ENCODE data around the gene RNU2-1.
A peak's percentile ranks its signal among the peaks of the same experiment; 100 is the strongest.

RNU2-1 gene

DNA sequence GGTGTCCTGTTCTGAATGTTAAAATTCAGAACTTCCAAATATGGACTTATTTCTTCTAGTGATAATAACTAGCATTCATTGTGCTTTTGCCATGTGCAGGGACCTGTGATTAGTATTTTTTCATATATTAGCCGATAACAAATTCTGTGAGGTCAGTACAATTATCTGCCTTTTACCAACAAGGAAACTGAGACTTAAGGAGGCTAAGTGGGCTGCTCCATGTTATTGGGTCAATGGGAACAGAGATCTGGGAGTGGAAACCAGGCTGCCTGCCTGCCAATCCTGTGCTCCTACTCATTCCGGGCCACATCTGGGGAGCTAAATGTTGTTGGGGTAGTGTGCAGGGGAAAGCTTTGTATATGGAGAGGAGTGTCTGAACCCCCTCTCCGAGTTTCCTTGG is 18.4 kb downstream of the RNU2-1 start:
- TF ChIP-seq EP300 (IDR thresholded peaks at IDR 0.05; ENCODE audit: borderline replicate concordance) (no peak), EGR1 (IDR thresholded peaks at IDR 0.05) (no peak), NFIC (IDR thresholded peaks at IDR 0.05) (no peak), TAF1 (IDR thresholded peaks at IDR 0.05; ENCODE audit: low read depth) (no peak), ZBTB7A (IDR thresholded peaks at IDR 0.05; ENCODE audit: low read depth) (no peak), TCF12 (IDR thresholded peaks at IDR 0.05; ENCODE audit: low read depth) (no peak)
- TF ChIP-seq, protein P1, sequence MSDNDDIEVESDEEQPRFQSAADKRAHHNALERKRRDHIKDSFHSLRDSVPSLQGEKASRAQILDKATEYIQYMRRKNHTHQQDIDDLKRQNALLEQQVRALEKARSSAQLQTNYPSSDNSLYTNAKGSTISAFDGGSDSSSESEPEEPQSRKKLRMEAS (IDR thresholded peaks at IDR 0.05), result no peak

DNA sequence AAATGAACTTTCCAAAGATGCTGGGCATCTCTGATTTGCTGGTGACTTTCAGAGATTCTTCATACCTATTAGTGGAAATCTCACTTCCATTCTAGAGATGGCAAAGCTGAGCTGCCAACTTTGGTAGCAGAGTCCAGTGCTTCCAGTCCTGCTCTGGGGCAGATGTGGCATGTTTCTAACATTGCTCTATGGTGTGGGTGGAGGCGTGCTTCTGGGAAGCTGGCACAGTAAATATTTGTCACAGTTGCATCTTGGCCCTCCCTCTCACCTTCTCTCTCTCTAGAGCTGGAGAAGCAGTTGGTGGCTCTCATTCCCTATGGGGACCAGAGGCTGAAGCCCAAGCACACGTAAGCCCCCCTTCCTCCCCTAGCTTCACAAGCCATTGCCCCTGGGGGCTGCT is 20.2 kb downstream of the RNU2-1 start:
- TF ChIP-seq, protein P1 (IDR thresholded peaks at IDR 0.05), result no peak
- TF ChIP-seq, protein P2, sequence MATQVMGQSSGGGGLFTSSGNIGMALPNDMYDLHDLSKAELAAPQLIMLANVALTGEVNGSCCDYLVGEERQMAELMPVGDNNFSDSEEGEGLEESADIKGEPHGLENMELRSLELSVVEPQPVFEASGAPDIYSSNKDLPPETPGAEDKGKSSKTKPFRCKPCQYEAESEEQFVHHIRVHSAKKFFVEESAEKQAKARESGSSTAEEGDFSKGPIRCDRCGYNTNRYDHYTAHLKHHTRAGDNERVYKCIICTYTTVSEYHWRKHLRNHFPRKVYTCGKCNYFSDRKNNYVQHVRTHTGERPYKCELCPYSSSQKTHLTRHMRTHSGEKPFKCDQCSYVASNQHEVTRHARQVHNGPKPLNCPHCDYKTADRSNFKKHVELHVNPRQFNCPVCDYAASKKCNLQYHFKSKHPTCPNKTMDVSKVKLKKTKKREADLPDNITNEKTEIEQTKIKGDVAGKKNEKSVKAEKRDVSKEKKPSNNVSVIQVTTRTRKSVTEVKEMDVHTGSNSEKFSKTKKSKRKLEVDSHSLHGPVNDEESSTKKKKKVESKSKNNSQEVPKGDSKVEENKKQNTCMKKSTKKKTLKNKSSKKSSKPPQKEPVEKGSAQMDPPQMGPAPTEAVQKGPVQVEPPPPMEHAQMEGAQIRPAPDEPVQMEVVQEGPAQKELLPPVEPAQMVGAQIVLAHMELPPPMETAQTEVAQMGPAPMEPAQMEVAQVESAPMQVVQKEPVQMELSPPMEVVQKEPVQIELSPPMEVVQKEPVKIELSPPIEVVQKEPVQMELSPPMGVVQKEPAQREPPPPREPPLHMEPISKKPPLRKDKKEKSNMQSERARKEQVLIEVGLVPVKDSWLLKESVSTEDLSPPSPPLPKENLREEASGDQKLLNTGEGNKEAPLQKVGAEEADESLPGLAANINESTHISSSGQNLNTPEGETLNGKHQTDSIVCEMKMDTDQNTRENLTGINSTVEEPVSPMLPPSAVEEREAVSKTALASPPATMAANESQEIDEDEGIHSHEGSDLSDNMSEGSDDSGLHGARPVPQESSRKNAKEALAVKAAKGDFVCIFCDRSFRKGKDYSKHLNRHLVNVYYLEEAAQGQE (IDR thresholded peaks at IDR 0.05; ENCODE audit: low read depth), result no peak
- no peak for TF ChIP-seq NFIC (IDR thresholded peaks at IDR 0.05)
- no peak for TF ChIP-seq ZBTB7A (IDR thresholded peaks at IDR 0.05; ENCODE audit: low read depth)
- TF ChIP-seq EP300 (IDR thresholded peaks at IDR 0.05; ENCODE audit: borderline replicate concordance), result no peak
- TF ChIP-seq EGR1 (IDR thresholded peaks at IDR 0.05), result no peak
- no peak for TF ChIP-seq RAD21 (IDR thresholded peaks at IDR 0.05; ENCODE audit: low read depth)
- TF ChIP-seq CREB1 (IDR thresholded peaks at IDR 0.05; ENCODE audit: low read depth), result no peak
- no peak for TF ChIP-seq CEBPB (IDR thresholded peaks at IDR 0.05)
- no peak for TF ChIP-seq FOXM1 (IDR thresholded peaks at IDR 0.05; ENCODE audit: borderline replicate concordance, low read depth)
- TF ChIP-seq, protein P3, sequence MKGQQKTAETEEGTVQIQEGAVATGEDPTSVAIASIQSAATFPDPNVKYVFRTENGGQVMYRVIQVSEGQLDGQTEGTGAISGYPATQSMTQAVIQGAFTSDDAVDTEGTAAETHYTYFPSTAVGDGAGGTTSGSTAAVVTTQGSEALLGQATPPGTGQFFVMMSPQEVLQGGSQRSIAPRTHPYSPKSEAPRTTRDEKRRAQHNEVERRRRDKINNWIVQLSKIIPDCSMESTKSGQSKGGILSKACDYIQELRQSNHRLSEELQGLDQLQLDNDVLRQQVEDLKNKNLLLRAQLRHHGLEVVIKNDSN (IDR thresholded peaks at IDR 0.05), result no peak
- no peak for TF ChIP-seq YY1 (IDR thresholded peaks at IDR 0.05; ENCODE audit: low read depth)
- TF ChIP-seq TAF1 (IDR thresholded peaks at IDR 0.05; ENCODE audit: low read depth), result no peak
- no peak for TF ChIP-seq TEAD4 (IDR thresholded peaks at IDR 0.05)
- no peak for TF ChIP-seq TCF12 (IDR thresholded peaks at IDR 0.05; ENCODE audit: low read depth)

DNA sequence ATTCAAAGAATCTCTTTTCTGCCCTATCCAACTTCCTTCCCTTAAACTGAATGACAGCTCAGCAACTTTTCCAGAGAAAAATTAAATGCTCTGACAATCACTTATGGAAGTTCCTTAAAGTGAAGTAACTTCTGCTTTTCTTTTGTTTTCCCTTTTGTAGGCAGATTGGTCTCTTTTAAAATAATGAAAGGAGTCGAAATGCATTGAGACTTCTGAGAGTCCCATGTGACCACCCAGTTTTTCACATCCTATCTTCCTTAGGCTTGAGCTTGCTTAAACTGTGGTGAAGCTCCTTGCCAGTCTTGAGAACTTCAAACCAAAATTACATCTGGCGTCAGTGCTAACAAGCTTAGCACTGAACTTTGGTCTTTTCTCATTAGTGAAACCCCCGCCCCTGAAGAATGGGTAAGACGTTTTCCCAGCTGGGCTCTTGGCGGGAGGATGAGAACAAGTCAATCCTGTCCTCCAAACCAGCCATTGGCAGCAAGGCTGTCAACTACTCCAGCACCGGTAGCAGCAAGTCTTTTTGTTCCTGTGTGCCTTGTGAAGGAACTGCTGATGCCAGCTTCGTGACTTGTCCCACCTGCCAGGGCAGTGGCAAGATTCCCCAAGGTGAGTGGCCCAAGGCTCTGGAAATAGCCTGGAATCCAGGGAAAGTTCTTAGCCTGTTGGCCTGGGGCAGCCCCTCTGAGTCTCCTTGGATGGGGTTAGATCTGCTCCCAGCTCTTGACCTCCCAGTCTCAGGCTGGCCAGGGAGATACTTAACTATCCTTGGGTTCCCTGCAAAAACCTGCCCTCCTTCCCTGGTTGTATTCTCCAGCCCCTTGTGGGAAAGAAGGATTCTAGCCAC is 20.9 kb downstream of the RNU2-1 start:
- no peak for TF ChIP-seq TAF1 (IDR thresholded peaks at IDR 0.05; ENCODE audit: low read depth)
- no peak for TF ChIP-seq YY1 (IDR thresholded peaks at IDR 0.05; ENCODE audit: low read depth)
- TF ChIP-seq FOXM1 (IDR thresholded peaks at IDR 0.05; ENCODE audit: borderline replicate concordance, low read depth), result no peak
- no peak for TF ChIP-seq ZBTB7A (IDR thresholded peaks at IDR 0.05; ENCODE audit: low read depth)
- no peak for TF ChIP-seq RAD21 (IDR thresholded peaks at IDR 0.05; ENCODE audit: low read depth)
- TF ChIP-seq TCF12 (IDR thresholded peaks at IDR 0.05; ENCODE audit: low read depth), result no peak
- no peak for TF ChIP-seq EP300 (IDR thresholded peaks at IDR 0.05; ENCODE audit: borderline replicate concordance)
- no peak for TF ChIP-seq CREB1 (IDR thresholded peaks at IDR 0.05; ENCODE audit: low read depth)
- TF ChIP-seq, protein P2 (IDR thresholded peaks at IDR 0.05; ENCODE audit: low read depth), result no peak
- TF ChIP-seq TEAD4 (IDR thresholded peaks at IDR 0.05), result no peak
- TF ChIP-seq, protein P3 (IDR thresholded peaks at IDR 0.05), result no peak
- TF ChIP-seq NFIC (IDR thresholded peaks at IDR 0.05), result no peak
- TF ChIP-seq CEBPB (IDR thresholded peaks at IDR 0.05), result no peak
- no peak for TF ChIP-seq EGR1 (IDR thresholded peaks at IDR 0.05)

DNA sequence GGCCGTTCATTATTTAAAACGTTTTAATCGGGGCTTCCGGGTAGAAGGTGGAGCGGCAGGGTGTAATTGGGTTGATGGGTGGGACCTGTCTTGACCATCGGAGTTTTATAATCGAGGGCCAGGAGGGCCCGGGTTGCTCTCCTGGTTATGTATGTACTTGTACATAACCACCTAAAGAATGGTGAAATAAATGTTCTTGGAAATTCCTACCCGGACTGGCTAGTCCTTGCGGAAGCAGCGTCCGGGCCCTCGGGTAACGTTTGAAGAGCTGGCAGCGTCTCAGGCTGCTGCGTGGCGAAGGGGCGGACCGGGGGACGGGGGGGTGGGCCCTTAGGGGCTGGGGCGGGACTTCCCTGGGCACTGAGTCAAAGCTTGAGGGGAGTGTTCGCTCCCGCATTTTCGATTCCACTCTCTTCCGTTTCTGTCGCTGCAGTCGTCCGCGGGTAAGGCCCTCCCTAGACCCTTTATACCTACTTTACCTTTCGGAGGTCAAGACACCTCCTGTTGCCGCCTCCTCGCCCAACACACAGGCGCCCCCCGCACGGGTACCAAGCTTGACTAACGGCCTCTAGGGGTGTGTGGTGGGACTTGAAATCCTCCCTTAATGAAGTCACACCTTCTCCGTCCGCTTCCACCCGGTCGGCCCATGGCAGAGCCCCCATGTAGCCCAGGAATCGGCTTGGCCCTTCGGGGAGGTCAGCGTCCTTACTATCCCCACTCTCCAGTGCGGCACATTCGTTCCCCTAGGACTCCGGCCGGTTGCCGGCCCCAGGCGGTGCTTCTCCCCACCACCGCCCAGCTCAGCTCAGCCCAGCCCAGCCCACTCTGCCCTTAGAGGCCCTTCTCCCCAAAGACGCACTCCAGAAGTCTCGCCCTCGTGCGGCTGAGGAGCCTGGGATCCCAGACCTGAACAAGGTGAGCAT is 22.0 kb downstream of the RNU2-1 start, which contains the start of gene TMEM106A:
Gene TMEM106A (plus strand): TSS at position 396 of the 923 bp plus-strand sequence. CDS start 1,167 bp downstream, outside the sequence.
- TF ChIP-seq, protein P2 (IDR thresholded peaks at IDR 0.05; ENCODE audit: low read depth), result no peak
- TF ChIP-seq NFIC (IDR thresholded peaks at IDR 0.05), result peak; percentile 17
- no peak for TF ChIP-seq CREB1 (IDR thresholded peaks at IDR 0.05; ENCODE audit: low read depth)
- peak; percentile 60; the same call in 1 of the 2 replicates for TF ChIP-seq TAF1 (IDR thresholded peaks at IDR 0.05; ENCODE audit: low read depth)
- TF ChIP-seq, protein P3 (IDR thresholded peaks at IDR 0.05), result no peak
- TF ChIP-seq, protein P1 (IDR thresholded peaks at IDR 0.05), result no peak; the same call in 1 of the 2 replicates
- no peak; the same call in 1 of the 2 replicates for TF ChIP-seq CEBPB (IDR thresholded peaks at IDR 0.05)
- no peak; the same call in 1 of the 2 replicates for TF ChIP-seq ZBTB7A (IDR thresholded peaks at IDR 0.05; ENCODE audit: low read depth)
- 0 out of 2 replicates have a peak, but pooled peaks have one; percentile 10 for TF ChIP-seq TCF12 (IDR thresholded peaks at IDR 0.05; ENCODE audit: low read depth)
- TF ChIP-seq RAD21 (IDR thresholded peaks at IDR 0.05; ENCODE audit: low read depth), result no peak
- no peak for TF ChIP-seq EGR1 (IDR thresholded peaks at IDR 0.05)
- no peak for TF ChIP-seq YY1 (IDR thresholded peaks at IDR 0.05; ENCODE audit: low read depth)
- TF ChIP-seq TEAD4 (IDR thresholded peaks at IDR 0.05), result no peak
- TF ChIP-seq EP300 (IDR thresholded peaks at IDR 0.05; ENCODE audit: borderline replicate concordance), result no peak; the same call in 1 of the 2 replicates

Measured in Ishikawa (cell line).